Liver (tissue), 9 donors: ENCODE data around the gene LAMA2. TPM values are rescaled to one million over a fixed set of nuclear protein-coding genes. Genes with fewer than 3 reads are reported as not detected.

Experiments used
- DNase-seq: peaks from one replicate; pipeline ENCODE4 v3.0.0-alpha.2; 2017; ENCODE audit warnings: low spot score
- H3K27ac ChIP-seq, 2 donors: one replicate each; pipeline ENCODE4 v1.7.0; 2013; ENCODE audit warnings: inconsistent platforms in 2 of 2, low read length in 2 of 2, control low read depth in 1 of 2, low read depth in 1 of 2, mild to moderate bottlenecking in 1 of 2
- H3K27me3 ChIP-seq, 4 donors: one replicate each; pipeline versions ENCODE4 v1.6.1 to v1.7.0; 2013; ENCODE audit warnings: low read length in 3 of 4, inconsistent platforms in 1 of 4, mild to moderate bottlenecking in 1 of 4, moderate library complexity in 1 of 4; ENCODE audit not compliant: control insufficient read depth in 4 of 4, insufficient read depth in 4 of 4
- H3K36me3 ChIP-seq, 4 donors: one replicate each; pipeline versions ENCODE4 v1.6.1 to v1.7.0; 2013; ENCODE audit warnings: low read length in 3 of 4, mild to moderate bottlenecking in 3 of 4, low read depth in 1 of 4, moderate library complexity in 1 of 4; ENCODE audit not compliant: control insufficient read depth in 4 of 4, insufficient read depth in 3 of 4
- H3K4me1 ChIP-seq, 4 donors: one replicate each; pipeline versions ENCODE4 v1.6.1 to v1.7.0; 2013; ENCODE audit warnings: low read length in 3 of 4, mild to moderate bottlenecking in 3 of 4, moderate library complexity in 1 of 4; ENCODE audit not compliant: control insufficient read depth in 4 of 4, insufficient read depth in 4 of 4
- H3K4me3 ChIP-seq, 3 donors: one replicate each; pipeline versions ENCODE4 v1.6.1 to v1.7.0; 2013; ENCODE audit warnings: low read length in 3 of 3, control low read depth in 1 of 3, low read depth in 1 of 3, mild to moderate bottlenecking in 1 of 3
- H3K9ac ChIP-seq, 2 donors: one replicate each; pipeline ENCODE4 v1.7.0; 2013; ENCODE audit warnings: low read length in 2 of 2, mild to moderate bottlenecking in 2 of 2, moderate library complexity in 2 of 2, control low read depth in 1 of 2, low read depth in 1 of 2
- H3K9me3 ChIP-seq, 4 donors: one replicate each; pipeline versions ENCODE4 v1.6.1 to v1.7.0; 2013; ENCODE audit warnings: low read length in 3 of 4; ENCODE audit not compliant: control insufficient read depth in 4 of 4
- EGR1 ChIP-seq, 2 donors: IDR thresholded peaks; 2 replicates each; pipeline ENCODE4 v1.6.1; 2016 to 2018; ENCODE audit warnings: antibody characterized with exemption in 2 of 2, low read depth in 2 of 2
- FOXA1 ChIP-seq: IDR thresholded peaks from 2 replicates; pipeline ENCODE4 v1.6.1; 2016; ENCODE audit warnings: antibody characterized with exemption
- FOXA2 ChIP-seq: IDR thresholded peaks from 2 replicates; pipeline ENCODE4 v1.6.1; 2016; ENCODE audit warnings: antibody characterized with exemption
- GABPA ChIP-seq, 2 donors: IDR thresholded peaks in 1 of 2; conservative IDR thresholded peaks in 1 of 2; 2 replicates each; pipeline ENCODE4 v1.6.1; 2016; ENCODE audit warnings: antibody characterized with exemption in 2 of 2, mild to moderate bottlenecking in 1 of 2, moderate library complexity in 1 of 2
- HNF4G ChIP-seq: IDR thresholded peaks from 2 replicates; pipeline ENCODE4 v1.6.1; 2016; ENCODE audit warnings: antibody characterized with exemption
- MAX ChIP-seq: IDR thresholded peaks from 2 replicates; pipeline ENCODE4 v1.6.1; 2016; ENCODE audit warnings: antibody characterized with exemption
- NR2F2 ChIP-seq: IDR thresholded peaks from 2 replicates; pipeline ENCODE4 v1.6.1; 2016; ENCODE audit warnings: antibody characterized with exemption
- RAD21 ChIP-seq, 2 donors: IDR thresholded peaks; 2 replicates each; pipeline ENCODE4 v1.6.1; 2016; ENCODE audit warnings: antibody characterized with exemption in 2 of 2, mild to moderate bottlenecking in 2 of 2
- REST ChIP-seq: IDR thresholded peaks from 2 replicates; pipeline ENCODE4 v1.6.1; 2016; ENCODE audit warnings: antibody characterized with exemption, mild to moderate bottlenecking
- TAF1 ChIP-seq: conservative IDR thresholded peaks from 2 replicates; pipeline ENCODE4 v1.6.1; 2016; ENCODE audit warnings: antibody characterized with exemption, mild to moderate bottlenecking
- YY1 ChIP-seq: IDR thresholded peaks from 2 replicates; pipeline ENCODE4 v1.6.1; 2016; ENCODE audit warnings: antibody characterized with exemption, mild to moderate bottlenecking
- ZBTB33 ChIP-seq: IDR thresholded peaks from 2 replicates; pipeline ENCODE4 v1.6.1; 2016; ENCODE audit warnings: antibody characterized with exemption
- WGBS: extraction: QIAGEN DNeasy Blood & Tissue Kit; methylation state at CpG from one replicate; pipeline ENCODE4 v1.1.7; 2013; 5-methylcytosine and 5-hydroxymethylcytosine counted together
- polyA plus RNA-seq, 2 donors: library from polyadenylated mRNA; stranded (reverse) in 1 of 2; unstranded in 1 of 2; fragments of 200-250 nt in 1 of 2; fragments of >200 nt in 1 of 2; fragmentation: Nextera tagmentation in 1 of 2; extraction: Ambion mirVana in 1 of 2; gene quantifications; one replicate each; pipeline versions ENCODE4 v1.2.1 to v1.2.3, GENCODE V29; 2013 to 2015
- total RNA-seq, 2 donors: library from RNA; depleted of rRNA; stranded (reverse); fragments of >200 nt; gene quantifications; one replicate each; pipeline ENCODE4 v1.2.3, GENCODE V29; 2014
- donor health status: healthy.
- donor health status: healthy.
- donor health status: healthy.
- donor health status: healthy.
- donor health status: healthy.

The LAMA2 gene
- total and polyA plus RNA-seq, 4 donors, result 1.3 to 17.0 (median 3.0) TPM

- Histone ChIP-seq H3K4me3 (no peak overlapping the region), H3K27ac (no peak overlapping the region), H3K9ac (no peak overlapping the region), H3K9me3 (peaks cover 0 to 5% (median 0%) of the 10 kb centered on the region in 4 donors), H3K27me3 (no peaks in the 10 kb centered on the region), H3K4me1 (no peaks in the 10 kb centered on the region), H3K36me3 (no peaks in the 10 kb centered on the region)
- 75% methylated on average over 5 of the region's 5 CpGs for WGBS
- DNase-seq, result no peak
- TF ChIP-seq REST, result no peak
- no peak for TF ChIP-seq ZBTB33
- TF ChIP-seq TAF1, result no peak
- no peak for TF ChIP-seq FOXA2
- TF ChIP-seq NR2F2, result no peak
- TF ChIP-seq RAD21 (IDR thresholded peaks at IDR 0.05), result no peak
- TF ChIP-seq FOXA1, result no peak
- no peak for TF ChIP-seq GABPA (IDR thresholded peaks at IDR 0.05 in 1 of 2, conservative IDR thresholded peaks at IDR 0.05 in 1 of 2)
These were observed 25.1 kb upstream of the LAMA2 start for GRCh38 chr6:128857806-128858205.

GRCh38 chr6:128860782-128861181 is 22.2 kb upstream of the LAMA2 start:
- TF ChIP-seq YY1 (no peak), HNF4G (no peak), RAD21 (IDR thresholded peaks at IDR 0.05) (no peak), EGR1 (IDR thresholded peaks at IDR 0.05; ENCODE audit: low read depth in 2 of 2) (no peak), FOXA2 (no peak), FOXA1 (no peak), NR2F2 (no peak), GABPA (IDR thresholded peaks at IDR 0.05 in 1 of 2, conservative IDR thresholded peaks at IDR 0.05 in 1 of 2) (no peak), REST (no peak), MAX (no peak)
- H3K27me3 ChIP-seq, result no peaks in the 10 kb centered on the region
- no peaks in the 10 kb centered on the region for H3K4me1 ChIP-seq
- DNase-seq, result no peak
- H3K27ac ChIP-seq, result no peak overlapping the region
- no peak overlapping the region for H3K9ac ChIP-seq
- H3K4me3 ChIP-seq, result no peak overlapping the region
- H3K9me3 ChIP-seq, result peaks cover 0 to 5% (median 0%) of the 10 kb centered on the region in 4 donors
- WGBS, result 70% methylated on average over 1 of the region's 1 CpG
- H3K36me3 ChIP-seq, result no peaks in the 10 kb centered on the region
